ENCODE results near the gene CARD11. TPM values are rescaled to one million over a fixed set of nuclear protein-coding genes. Genes with fewer than 3 reads are reported as not detected.

CARD11 gene
- total RNA-seq, 1 donor from 2014 or later = 1.7 TPM

DNA sequence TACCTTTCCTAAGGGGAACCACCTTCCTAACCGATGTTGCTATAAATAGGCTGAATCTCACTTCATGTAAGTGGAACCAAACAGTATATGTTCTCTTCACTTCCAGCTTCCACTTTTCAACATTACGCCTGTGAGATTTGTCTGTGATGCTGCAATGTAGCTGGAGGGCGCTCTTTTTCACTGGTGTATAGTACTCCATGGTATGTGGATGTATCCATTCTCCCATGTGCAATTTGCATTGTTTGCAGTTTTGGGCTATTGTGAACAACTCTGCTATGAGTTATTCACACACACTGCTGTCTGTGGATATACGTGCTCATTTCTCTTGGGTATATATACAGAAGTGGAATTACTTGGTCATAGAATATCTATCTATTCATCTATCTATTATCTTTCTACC, 123.6 kb downstream of the CARD11 start:
- Mint-ChIP-seq H3K9me3 (ENCODE audit: low read depth) (no peaks in the 10 kb centered on the region), H3K27ac (ENCODE audit: unreplicated experiment) (no peak overlapping the region), H3K27me3 (ENCODE audit: low read depth) (peaks cover 14% of the 10 kb centered on the region), H3K4me3 (ENCODE audit: unreplicated experiment) (no peak overlapping the region), H3K36me3 (ENCODE audit: low read depth) (no peaks in the 10 kb centered on the region), H3K4me1 (ENCODE audit: low read depth) (no peaks in the 10 kb centered on the region)
- TF ChIP-seq, protein P1, sequence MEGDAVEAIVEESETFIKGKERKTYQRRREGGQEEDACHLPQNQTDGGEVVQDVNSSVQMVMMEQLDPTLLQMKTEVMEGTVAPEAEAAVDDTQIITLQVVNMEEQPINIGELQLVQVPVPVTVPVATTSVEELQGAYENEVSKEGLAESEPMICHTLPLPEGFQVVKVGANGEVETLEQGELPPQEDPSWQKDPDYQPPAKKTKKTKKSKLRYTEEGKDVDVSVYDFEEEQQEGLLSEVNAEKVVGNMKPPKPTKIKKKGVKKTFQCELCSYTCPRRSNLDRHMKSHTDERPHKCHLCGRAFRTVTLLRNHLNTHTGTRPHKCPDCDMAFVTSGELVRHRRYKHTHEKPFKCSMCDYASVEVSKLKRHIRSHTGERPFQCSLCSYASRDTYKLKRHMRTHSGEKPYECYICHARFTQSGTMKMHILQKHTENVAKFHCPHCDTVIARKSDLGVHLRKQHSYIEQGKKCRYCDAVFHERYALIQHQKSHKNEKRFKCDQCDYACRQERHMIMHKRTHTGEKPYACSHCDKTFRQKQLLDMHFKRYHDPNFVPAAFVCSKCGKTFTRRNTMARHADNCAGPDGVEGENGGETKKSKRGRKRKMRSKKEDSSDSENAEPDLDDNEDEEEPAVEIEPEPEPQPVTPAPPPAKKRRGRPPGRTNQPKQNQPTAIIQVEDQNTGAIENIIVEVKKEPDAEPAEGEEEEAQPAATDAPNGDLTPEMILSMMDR (IDR thresholded peaks at IDR 0.05) = no peak
- no peak for DNase-seq (ENCODE audit: low spot score)

DNA sequence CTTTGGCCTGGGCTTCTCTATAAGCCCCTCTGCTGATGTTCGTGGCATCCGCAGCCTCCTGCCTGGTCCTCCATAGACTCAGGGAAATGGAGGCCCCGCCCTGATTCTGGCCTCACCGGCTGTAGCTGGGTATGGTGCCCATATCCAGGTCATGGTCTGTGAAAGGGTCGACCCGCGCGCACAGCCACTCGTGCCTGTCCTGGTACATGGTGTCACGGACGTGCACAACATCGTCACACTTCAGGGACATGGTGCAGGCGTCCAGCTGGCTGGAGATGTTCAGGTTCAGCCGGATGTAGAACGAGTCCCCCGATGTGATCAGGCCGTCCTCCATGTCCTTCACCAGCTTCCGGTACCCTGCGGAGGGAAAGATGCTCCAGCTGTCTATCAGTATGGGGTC, 124.4 kb downstream of the CARD11 start:
- no peak overlapping the region for H3K27ac Mint-ChIP-seq (ENCODE audit: unreplicated experiment)
- TF ChIP-seq, protein P1 (IDR thresholded peaks at IDR 0.05) = no peak
- DNase-seq (ENCODE audit: low spot score) = no peak
- H3K36me3 Mint-ChIP-seq (ENCODE audit: low read depth) = no peaks in the 10 kb centered on the region
- H3K9me3 Mint-ChIP-seq (ENCODE audit: low read depth) = no peaks in the 10 kb centered on the region
- H3K4me1 Mint-ChIP-seq (ENCODE audit: low read depth) = no peaks in the 10 kb centered on the region
- H3K4me3 Mint-ChIP-seq (ENCODE audit: unreplicated experiment) = no peak overlapping the region
- H3K27me3 Mint-ChIP-seq (ENCODE audit: low read depth) = peaks cover 14% of the 10 kb centered on the region

DNA sequence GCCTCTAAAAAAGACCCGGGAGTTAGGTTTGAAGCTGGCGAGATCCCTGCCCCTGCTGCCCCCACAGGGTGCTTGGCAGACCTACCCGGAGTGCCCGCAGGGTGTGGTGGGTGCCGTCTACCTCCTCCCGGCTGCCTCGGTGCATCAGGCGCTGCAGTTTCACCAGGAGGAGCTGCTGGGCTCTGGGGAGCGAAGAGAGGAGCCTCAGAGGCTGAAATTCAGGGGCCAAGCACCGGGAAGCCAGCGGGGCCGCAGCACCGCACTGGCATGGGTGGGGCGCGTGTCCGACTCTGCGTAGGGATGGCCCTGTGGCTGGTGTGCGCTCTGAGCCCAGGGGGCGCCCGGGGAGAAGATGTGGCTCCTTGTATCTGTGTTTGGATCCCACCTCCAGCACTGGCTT, 125.3 kb downstream of the CARD11 start:
- no peaks in the 10 kb centered on the region for H3K36me3 Mint-ChIP-seq (ENCODE audit: low read depth)
- DNase-seq (ENCODE audit: low spot score) = no peak
- peaks cover 14% of the 10 kb centered on the region for H3K27me3 Mint-ChIP-seq (ENCODE audit: low read depth)
- no peak overlapping the region for H3K4me3 Mint-ChIP-seq (ENCODE audit: unreplicated experiment)
- TF ChIP-seq, protein P1 (IDR thresholded peaks at IDR 0.05) = no peak
- H3K9me3 Mint-ChIP-seq (ENCODE audit: low read depth) = no peaks in the 10 kb centered on the region
- H3K27ac Mint-ChIP-seq (ENCODE audit: unreplicated experiment) = no peak overlapping the region
- no peaks in the 10 kb centered on the region for H3K4me1 Mint-ChIP-seq (ENCODE audit: low read depth)

DNA sequence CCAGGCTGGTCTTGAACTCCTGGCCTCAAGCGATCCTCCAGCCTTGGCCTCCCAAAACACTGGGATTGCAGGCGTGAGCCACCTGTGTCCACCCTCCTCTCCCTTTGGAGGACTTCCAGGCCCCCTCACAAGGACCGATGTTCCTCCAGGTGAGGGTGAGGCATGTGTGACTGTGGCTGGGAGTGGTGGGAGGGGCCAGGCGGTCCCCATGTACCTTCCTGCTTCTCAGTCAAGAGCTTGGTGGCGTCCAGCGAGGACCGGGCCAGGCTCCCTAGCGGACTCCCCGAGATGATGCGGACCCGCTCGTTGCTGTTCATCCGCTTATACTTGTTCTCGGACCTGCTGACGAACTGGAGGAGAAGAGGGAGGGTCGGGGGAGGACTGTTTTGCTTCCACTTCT, 128.6 kb downstream of the CARD11 start:
- TF ChIP-seq, protein P1 (IDR thresholded peaks at IDR 0.05) = no peak
- no peak for DNase-seq (ENCODE audit: low spot score)
- H3K9me3 Mint-ChIP-seq (ENCODE audit: low read depth) = no peaks in the 10 kb centered on the region
- peaks cover 10% of the 10 kb centered on the region for H3K27me3 Mint-ChIP-seq (ENCODE audit: low read depth)
- no peaks in the 10 kb centered on the region for H3K36me3 Mint-ChIP-seq (ENCODE audit: low read depth)
- no peak overlapping the region for H3K27ac Mint-ChIP-seq (ENCODE audit: unreplicated experiment)
- H3K4me3 Mint-ChIP-seq (ENCODE audit: unreplicated experiment) = no peak overlapping the region
- no peaks in the 10 kb centered on the region for H3K4me1 Mint-ChIP-seq (ENCODE audit: low read depth)

DNA sequence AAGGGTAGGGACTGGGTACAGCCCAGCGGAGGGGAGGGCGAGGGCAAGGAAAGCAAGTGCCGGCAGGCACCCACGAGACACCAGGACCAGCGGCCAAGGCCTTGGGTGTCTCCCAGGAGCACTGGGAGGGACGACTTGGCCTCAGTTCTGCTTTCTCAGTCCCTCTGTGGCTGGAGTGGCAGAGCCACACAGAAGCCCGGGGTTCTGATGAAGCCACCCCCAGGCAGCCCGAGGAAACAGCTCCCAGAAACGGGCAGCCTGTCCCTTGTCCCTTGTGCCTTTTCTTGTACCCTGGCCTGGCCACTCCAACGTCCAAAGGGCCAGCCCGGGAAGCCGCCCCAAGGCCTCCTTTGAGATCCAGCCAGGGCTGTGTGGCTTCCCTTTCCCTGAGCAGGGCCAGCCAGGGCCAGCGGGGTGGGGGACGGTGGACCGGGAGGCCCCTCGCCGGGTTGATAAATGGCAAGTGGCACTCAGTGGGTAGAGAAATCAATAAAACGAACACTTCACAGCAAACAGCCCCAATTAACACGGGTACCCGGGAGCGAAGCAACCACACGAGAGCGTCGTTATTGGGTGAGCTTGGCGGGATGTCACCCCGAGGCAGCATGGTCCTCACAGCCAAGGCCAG, 129.8 kb downstream of the CARD11 start:
- Mint-ChIP-seq H3K9me3 (ENCODE audit: low read depth) (no peaks in the 10 kb centered on the region), H3K4me3 (ENCODE audit: unreplicated experiment) (no peak overlapping the region), H3K27ac (ENCODE audit: unreplicated experiment) (no peak overlapping the region), H3K36me3 (ENCODE audit: low read depth) (no peaks in the 10 kb centered on the region), H3K4me1 (ENCODE audit: low read depth) (no peaks in the 10 kb centered on the region), H3K27me3 (ENCODE audit: low read depth) (peaks cover 10% of the 10 kb centered on the region)
- TF ChIP-seq, protein P1 (IDR thresholded peaks at IDR 0.05) = no peak
- DNase-seq (ENCODE audit: low spot score) = no peak

All from chondrocyte (in vitro differentiated cells).